ENCODE data around the gene LRRFIP2.

DNA sequence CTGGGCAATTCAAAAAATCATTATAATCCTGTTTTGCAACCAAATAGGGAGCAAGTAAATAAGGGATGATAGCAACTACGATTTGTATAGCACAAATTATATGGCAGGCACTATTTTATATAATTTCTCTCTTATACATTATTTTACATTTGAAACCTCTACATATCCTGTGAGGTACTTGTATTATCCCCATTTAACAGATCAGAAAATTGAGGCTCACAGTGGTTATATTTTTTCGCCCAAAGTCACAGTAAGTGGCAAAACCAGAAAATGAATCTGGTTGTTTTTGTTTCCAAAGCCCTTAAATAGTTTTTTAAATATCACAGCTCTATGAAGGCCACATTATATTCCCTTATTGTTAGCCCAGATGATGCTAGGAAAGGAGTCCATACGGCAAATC, 106.8 kb downstream of the LRRFIP2 start:
- TF ChIP-seq, protein P1, sequence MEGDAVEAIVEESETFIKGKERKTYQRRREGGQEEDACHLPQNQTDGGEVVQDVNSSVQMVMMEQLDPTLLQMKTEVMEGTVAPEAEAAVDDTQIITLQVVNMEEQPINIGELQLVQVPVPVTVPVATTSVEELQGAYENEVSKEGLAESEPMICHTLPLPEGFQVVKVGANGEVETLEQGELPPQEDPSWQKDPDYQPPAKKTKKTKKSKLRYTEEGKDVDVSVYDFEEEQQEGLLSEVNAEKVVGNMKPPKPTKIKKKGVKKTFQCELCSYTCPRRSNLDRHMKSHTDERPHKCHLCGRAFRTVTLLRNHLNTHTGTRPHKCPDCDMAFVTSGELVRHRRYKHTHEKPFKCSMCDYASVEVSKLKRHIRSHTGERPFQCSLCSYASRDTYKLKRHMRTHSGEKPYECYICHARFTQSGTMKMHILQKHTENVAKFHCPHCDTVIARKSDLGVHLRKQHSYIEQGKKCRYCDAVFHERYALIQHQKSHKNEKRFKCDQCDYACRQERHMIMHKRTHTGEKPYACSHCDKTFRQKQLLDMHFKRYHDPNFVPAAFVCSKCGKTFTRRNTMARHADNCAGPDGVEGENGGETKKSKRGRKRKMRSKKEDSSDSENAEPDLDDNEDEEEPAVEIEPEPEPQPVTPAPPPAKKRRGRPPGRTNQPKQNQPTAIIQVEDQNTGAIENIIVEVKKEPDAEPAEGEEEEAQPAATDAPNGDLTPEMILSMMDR (IDR thresholded peaks at IDR 0.05): no peak
- no peak for TF ChIP-seq ZFX (IDR thresholded peaks at IDR 0.05; ENCODE audit: borderline replicate concordance)

All from 22Rv1 (cell line).